Anterior cingulate cortex (tissue), 58 donors: Measurements from ENCODE around the gene RPLP2.

Experiments used
- DNase-seq, 58 donors: peaks; one replicate each; lab custom pipeline; 2025; lab: John Stamatoyannopoulos, UW

Gene RPLP2

DNA sequence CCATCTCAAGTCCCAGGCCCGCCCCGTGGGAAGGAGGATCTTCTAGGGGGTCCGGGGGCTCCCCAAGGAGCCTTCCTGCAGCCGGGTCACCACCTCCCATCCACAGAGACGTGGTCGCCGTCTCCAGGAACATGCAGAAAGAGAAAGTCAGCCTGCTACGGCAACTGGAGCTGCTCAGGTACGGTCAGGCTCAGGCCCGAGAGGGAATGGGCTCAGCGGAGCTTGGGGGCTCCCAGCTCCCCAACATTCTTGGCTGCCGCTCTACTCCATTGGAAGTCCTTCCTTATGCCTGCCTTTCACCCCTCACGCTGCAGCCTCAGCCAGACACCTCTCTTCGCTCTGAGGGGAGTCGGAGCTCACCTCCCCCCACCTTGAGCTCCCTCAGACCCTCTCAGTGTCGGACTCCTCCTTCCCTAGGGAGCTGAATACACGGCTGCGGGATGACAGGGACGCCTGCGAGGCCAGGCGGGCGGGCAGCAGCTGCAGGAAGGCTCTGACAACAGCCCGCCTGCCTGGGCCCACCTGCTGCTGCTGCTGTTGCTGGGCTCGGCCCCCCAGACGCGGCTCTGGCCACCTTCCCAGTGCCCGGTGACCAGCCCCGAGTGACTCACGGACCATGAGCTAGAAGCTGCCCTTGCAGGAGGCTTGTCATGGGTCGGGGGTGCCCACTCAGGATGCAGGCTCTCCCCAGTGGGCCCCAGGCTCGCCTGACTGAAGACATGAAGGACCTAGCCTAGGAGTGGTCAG, 21.5 kb downstream of the RPLP2 start:
- DNase-seq: no peak

DNA sequence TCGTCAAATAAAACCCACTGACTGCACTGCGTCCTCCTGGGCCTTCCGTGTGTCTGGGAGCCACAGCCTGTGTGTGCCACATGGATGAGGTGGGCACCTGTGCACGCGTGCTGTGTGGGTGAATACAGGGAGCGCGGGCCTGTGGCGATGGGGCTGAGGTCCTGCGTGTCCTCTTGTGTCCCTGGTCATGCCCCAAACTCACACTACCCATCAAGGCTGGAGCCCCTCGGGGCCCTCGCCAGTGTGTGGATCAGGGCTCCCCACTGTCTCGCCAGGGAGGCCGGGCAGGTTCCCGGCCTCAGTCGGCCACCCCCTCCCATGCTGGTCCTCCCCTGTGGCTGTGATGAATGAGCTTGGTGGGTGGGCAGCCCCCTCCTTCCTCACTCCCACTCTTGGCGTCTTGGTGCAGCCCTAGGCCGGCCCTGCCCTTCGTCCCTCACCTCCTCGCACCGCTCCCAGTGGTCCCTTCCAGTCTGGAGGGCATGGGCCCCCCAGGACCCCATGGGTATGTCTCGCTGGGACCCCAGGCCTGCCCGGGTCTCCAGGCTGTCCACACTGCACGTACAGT, 22.3 kb downstream of the RPLP2 start:
- no peak for DNase-seq

DNA sequence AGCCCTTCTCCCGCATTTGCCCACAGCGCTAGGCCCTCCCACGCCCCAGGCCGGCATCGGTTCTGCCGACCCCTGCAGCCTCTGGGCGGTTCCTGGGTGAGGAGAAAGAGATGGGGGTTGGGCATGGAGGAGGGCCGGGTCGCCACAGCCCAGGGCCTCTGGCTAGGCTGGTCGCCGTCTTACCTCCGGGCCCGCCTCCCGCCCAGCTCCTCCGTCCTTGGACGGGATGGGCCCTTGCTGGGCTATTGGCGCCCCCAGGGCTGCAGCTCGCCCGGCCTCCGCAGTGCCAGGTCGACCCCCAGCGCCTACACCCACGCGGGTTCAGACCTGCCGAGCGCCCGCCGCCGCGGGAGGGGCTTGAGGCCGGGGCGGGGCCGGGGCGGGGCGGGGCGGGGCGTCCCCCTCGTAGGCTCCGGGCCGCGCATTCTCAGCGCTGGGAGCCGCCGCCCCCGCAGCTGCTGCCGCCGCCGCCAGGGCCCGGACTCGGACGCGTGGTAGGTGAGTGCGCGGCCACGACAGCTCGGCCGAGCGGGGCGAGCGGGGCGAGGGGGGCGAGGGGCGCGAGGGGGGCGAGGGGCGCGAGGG, 22.9 kb downstream of the RPLP2 start, which contains the start of gene CD151:
TSS of gene CD151 (plus strand) at position 424 of the 585 bp plus-strand sequence. CDS start 3,118 bp downstream, outside the sequence.
- DNase-seq: peak in 3 of 58 donors; percentile 26 to 44 (median 35)

DNA sequence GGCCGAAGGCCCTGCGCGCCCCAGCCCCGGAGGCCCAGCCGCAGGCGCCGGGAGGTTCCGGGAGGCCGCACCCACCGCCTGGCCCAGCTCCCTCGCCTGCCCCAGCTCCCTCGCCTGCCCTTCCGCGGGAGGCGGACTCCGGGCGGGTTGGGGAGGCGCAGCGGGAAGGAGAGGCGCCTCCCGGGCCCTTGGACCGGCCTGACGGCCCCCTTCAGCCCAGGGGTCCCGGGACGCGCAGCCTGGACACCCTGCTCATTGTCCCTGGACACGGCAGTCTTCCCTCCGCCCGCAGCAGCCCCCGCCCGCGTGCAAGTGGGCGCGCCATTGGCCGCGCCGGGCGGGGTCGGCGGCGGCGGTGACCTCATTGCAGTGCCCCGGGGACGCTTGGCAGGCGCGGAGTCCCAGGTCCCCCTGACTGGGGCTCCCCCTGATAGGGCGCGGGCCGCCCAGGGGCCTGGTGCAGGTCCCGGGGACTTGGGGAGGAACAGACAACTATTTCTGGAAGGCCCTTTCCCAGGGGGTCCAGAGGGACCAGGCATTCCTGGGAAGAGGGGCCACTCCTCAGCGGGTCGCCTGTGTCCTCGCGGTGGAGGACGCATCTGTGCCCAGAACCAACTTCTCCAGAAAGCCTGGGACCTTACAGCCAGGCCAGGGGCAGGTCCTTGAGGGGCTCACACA, 23.5 kb downstream of the RPLP2 start:
- DNase-seq: no peak

DNA sequence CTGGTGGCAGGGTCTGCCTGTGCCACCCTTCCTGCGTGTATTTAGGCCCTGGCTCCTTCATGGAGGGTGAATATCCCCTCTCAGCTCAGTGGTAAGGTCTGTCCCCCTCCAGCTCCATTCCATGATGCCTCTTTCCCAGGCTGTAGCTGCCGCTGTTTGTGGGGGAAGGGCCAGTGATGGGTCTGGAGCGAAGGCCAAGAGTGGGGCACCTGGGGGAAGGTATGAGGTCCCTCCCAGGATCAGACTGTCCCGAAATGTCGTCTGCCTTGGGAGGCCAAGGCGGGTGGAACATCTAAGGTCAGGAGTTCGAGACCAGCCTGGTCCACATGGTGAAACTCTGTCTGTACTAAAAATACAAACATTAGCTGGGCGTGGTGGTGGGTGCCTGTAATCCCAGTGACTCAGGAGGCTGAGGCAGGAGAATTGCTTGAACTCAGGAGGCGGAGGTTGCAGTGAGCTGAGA, 24.1 kb downstream of the RPLP2 start:
- DNase-seq: no peak

DNA sequence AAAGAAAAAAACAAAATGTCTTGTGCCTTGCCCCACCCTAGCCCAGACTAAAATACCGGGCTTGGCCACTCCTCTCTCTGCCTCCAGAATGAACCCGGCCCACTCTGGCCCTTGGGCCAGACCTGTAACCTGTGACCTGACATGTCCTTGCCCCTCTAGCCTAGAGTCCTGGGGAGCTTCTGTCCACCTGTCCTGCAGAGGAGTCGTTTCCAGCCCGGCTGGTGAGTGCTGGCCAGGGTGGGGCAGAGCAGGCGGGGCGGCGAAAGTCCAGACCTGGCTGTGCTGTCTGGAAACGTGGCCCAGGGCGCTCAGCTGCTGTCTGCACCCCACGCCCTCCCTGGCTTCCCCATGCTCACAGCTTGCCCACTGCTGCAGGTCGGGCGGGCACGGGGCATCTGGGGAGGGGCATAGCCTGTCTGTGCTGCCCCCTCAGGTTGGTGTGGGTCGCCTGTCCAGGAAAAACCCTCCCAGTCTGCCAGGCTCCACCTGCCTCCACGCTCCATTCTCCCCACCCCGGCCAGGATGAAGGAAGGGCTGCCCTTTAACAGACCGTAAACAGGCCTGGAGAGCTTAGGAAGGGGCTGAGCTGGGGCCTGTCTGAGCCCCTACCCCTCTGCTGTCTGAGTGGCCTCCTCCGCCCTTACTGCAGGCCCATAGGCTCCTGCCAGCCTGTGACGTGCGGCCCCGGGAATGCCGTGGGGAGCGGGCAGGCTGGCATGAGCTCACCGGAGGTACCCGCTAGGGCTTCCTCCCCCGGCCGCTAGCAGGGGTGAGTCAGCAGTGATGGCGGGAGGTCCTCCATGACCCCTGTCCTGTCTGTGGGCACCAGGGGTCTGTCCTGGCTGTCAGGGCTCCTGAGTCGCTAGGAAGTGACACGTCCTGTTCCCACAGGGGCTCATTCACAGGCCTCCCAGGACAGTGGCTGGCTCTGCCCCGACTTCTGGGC, 24.9 kb downstream of the RPLP2 start:
- peak in 14 of 58 donors; percentile 24 to 85 (median 43) for DNase-seq

DNA sequence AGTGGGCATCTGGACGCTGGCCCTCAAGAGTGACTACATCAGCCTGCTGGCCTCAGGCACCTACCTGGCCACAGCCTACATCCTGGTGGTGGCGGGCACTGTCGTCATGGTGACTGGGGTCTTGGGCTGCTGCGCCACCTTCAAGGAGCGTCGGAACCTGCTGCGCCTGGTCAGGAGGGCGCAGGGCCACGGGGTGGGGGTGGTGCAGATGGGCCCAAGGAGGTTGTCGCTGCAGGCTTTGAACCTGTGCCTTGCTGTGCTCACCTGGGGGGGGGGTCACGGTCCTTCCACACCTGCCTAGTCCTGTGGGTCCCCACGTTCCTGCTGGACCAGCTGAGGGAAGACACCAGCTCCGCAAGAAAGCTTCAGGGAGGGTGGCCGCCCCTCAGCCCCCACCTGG, 26.5 kb downstream of the RPLP2 start:
- DNase-seq: no peak

DNA sequence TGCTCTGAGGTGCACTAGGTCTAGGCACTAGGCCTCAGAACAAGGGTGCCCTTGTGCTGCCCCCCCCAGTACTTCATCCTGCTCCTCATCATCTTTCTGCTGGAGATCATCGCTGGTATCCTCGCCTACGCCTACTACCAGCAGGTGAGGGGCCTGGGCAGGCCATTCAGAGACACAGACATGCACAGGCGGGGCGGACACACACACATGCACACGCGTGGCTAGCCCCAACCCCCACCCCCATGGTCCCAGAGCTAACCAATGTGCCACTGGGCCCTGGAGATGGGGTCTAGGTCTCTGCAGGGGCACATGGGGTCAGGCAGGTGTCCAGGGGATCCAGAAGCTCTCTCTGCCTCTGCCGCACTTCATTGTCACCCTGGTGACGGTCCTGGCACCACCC, 26.9 kb downstream of the RPLP2 start:
- DNase-seq: no peak

DNA sequence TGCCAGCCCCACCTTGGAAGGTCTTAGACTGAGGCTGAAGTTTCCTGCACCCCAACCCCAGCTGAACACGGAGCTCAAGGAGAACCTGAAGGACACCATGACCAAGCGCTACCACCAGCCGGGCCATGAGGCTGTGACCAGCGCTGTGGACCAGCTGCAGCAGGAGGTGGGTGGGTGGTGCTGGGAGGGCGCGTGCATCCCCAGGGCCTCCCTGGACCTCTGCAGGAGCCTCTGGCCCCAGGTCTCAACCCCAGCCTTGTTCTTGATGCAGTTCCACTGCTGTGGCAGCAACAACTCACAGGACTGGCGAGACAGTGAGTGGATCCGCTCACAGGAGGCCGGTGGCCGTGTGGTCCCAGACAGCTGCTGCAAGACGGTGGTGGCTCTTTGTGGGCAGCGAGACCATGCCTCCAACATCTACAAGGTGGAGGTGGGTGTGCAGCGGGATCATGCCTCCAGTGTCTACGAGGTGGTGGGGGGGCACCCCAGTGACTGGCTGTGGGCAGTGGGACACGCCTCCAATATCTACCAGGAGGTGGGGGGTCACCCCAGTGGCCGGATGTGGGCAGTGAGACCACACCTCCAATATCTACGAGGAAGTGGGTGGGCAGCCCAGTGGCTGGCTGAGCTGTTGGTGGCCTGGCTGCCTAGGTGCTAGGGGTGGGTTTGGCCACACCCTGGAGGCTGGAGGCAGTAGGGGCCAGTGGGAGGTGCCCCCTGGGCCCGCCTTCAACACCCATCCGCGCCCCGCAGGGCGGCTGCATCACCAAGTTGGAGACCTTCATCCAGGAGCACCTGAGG, 27.6 kb downstream of the RPLP2 start:
- no peak for DNase-seq

DNA sequence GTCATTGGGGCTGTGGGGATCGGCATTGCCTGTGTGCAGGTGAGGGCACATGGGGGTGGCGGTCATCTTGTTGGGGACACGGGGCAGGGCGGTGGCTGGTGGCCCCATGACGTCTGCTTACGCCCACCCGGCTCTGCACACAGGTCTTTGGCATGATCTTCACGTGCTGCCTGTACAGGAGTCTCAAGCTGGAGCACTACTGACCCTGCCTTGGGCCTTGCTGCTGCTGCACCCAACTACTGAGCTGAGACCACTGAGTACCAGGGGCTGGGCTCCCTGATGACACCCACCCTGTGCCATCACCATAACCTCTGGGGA, 28.2 kb downstream of the RPLP2 start:
- DNase-seq: no peak

DNA sequence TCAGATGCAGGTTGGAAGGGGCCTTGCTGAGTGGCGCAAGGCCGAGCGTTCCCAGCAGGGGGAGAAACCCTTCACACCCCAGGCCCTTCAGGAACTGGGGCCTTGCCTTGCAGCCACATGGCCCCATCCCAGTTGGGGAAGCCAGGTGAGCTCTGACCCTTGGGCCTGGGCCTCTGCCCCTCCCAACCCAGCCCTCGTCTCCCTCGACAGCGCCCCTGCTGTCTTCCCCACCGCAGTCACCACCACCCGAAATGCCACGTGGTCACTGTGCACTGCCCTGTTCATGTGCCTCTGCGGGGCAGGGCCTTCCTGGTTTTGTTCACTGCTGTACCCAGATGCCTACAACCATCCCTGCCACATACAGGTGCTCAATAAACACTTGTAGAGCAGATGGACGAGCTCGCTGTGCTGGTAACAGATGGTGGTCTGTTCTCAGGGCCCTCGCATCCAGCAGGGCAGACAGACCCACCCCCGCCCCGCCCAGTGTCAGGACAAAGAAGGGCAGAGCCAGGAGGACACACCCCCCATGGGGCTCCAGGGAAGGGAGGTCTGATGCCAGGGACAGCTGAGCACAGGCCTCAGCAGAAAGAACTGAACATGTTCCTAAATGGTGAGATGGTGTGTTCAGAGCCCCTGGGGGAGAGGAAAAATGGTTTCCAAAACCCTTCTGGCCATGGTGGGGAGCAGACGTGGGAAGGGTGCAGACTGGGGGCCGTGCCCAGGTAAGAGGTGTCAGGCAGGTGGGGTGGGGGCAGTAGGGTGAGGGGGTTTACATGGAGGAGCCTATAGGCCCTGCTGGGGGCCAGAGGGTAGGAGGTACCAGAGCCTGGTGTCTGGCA, 28.9 kb downstream of the RPLP2 start:
- DNase-seq: no peak

DNA sequence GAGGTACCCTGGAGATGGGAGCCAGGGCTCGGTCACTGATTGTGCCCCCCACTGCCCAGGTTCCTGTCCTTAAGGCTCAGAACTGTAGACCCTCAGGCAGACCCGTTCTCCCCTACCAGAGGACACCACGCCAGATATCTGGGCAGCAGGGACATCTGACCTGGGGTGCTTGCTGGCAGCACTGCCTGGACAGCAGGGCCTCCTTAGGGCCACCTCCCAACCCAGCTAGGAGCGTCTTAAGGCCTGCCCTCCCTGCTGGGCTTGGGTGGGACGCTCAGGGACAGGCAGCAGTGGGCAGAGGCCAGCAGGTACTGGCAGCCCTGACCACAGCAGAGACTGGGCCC, 29.5 kb downstream of the RPLP2 start:
- no peak for DNase-seq

DNA sequence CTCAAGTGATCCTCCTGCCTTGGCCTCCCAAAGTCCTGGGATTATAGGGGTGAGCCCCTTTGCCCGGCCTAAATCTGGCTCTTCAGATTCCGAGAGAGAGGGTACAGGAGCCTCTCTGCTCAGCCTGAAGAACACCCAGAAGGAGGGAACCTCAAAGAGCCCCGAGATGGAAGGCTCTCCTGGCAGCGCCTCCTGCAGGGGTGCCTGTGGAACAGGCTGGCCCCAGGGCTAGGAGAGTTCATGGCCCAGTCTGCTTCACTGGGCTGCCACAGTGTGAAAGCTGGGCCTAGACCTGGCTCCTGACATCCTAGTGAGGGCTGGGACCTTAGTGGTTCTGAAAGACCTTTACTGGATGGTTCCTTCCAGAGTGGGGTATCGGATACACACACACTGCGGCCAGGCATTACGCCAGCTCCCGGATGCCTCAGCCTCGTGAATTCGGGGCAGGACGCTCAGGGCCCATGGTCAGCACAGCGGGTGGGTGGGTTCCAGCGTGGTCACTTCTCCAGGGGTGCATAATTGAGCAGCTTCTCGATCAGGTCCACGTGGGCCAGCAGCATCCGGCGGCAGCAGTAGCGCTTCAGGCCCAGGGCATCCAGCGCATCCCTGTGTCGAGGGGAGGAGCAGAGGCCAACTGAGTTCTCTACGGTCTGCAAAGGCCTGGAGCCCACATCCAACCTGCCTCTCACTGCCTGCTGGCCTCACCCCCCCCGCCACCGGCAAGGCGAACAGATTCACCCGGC, 30.3 kb downstream of the RPLP2 start:
- DNase-seq: no peak

DNA sequence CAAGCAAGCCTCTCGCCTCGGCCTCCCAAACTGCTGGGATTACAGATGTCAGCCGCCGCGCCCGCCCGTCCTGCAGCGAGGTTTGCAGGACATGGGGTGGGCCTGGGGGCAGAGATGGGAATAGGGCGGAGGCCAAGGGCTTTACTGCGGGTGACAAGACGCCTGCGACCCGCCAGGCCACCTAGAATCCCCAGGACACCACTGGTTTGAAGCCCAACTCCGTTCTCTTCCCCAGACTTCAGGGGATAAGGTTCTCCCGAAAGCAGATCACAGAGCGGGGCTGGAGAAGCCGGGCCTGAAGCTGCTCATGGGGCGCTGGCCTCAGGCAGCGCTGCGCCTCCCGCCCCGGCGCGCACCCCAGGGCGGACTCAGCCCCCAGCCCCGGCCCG, 32.2 kb downstream of the RPLP2 start:
- DNase-seq: no peak

DNA sequence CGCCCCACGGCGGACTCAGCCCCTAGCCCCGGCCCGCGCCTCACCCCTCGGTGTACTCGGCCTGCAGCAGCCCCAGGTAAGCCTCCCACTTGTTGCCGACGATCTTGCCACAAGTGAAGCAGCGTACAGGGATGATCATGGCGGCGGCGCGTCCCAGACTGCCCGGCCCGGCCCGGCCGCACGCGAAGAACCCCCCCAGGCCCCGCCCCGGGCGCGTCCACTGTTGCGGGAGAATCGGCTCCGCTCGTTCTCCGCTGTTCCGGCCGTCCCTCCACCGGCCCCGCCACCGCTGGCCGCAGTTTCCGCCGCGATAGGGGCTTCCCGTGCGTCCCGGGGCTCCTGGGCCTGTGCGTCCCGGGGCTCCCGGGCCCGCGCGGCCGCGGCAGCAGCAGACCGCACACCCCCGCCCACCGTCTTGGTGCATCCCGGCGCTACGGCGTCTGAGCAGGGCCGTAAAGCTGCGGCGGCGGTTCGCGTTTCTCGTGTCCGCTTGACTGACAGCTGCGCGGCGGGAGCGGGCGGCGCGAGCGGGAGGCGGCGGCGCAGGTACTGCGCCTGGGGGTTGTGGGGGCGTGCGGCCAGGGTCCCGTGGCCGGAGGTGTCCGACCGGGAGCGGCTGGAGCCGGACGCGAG, 32.7 kb downstream of the RPLP2 start, which contains the start of the genes POLR2L and TSPAN4:
TSS of gene POLR2L (minus strand) at position 160 of the 633 bp plus-strand sequence. CDS start at position 139, 21 bp downstream.
TSS of gene TSPAN4 (plus strand) at position 483 of the 633 bp plus-strand sequence. CDS start 7,453 bp downstream, outside the sequence.
- DNase-seq: peak in 57 of 58 donors; percentile 53 to 94 (median 83)

DNA sequence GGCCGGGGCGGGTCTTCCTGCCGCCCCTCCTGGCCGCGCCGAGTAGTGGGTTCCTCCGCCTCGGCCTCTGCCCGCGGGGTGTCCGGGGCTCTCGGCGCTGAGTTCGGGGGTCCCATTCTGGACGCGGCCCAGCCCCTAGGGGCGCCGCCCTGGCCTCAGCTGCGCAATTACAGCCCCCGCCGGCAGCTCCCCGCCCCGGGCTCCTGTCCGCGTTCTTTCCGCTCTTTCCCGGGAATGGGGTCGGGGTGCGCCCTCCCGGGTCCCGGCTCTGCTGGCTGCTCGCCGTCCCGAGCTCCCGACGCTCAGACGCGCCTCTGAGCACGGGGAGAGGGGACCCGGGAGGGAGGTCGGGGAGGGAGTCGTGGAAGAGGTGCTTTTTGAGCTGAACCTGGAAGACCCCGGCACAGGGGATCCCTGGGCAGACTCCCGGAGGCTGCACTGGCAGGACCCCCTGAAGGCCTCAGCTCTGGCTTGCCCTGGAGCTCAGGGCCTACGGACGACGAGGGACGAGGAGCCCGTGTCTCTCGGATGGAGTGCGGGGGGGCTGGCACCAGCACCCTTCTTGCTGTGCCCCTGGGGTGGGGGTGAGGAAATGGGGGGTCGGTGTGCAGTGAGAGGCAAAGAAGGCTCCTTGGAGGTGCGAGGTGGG, 33.4 kb downstream of the RPLP2 start:
- no peak for DNase-seq
